ENCODE measurements around the gene SVBP. TPM values are rescaled to one million over a fixed set of nuclear protein-coding genes. Genes with fewer than 3 reads are reported as not detected.

SVBP gene
- total and polyA plus RNA-seq, 2 of the 8 experiments (the other 6 are each of a cell fraction or from before 2014, with no cell fraction given), result 29.7 to 30.2 TPM

- H3K4ac ChIP-seq (replicated peaks; ENCODE audit: insufficient read length, low read depth, low read length), result no peak overlapping the region
- H2AK5ac ChIP-seq (ENCODE audit: low read depth, low read length), result no peak overlapping the region
- no peak overlapping the region for H3K9ac ChIP-seq (replicated peaks in 1 of 4; ENCODE audit: extremely low read depth in 1 of 4, low read depth in 3 of 4, low read length in 3 of 4)
- 98% methylated on average over 3 of the region's 3 CpGs; no CpG with 5 or more reads in 1 of the 2 experiments for WGBS, 2 experiments (ENCODE audit: extremely low coverage in 1 of 2, insufficient coverage in 1 of 2, insufficient read length in 1 of 2, insufficient replicate concordance in 2 of 2, low coverage in 1 of 2, low lambda C conversion rate in 2 of 2, missing lambda C conversion rate in 1 of 2)
- H3K27ac ChIP-seq (ENCODE audit: low read depth, low read length), result no peak overlapping the region
- no peak overlapping the region for H4K91ac ChIP-seq (replicated peaks; ENCODE audit: insufficient read length, low read length)
- DNase-seq (ENCODE audit: low read depth in 1 of 2, low spot score in 2 of 2) (no peak), FAIRE-seq (no peak)
- H4K20me1 ChIP-seq (replicated peaks in 1 of 2; ENCODE audit: control insufficient read depth in 1 of 2, insufficient read depth in 2 of 2, low read length in 2 of 2), result peaks cover 0 to 4% of the 10 kb centered on the region in 2 experiments
- ChIA-PET POLR2A (ENCODE audit: partially characterized antibody) (interaction anchor here (0.6 kb wide), 1 partner anchor 18 kb away, joined by 3 read pairs; no protein-coding TSS in a partner anchor), CTCF (ENCODE audit: partially characterized antibody) (interaction anchor here (0.5 to 4.6 kb wide), 5 partner anchors 8 to 201 kb away, joined by 3 to 26 read pairs (median 3); no protein-coding TSS in a partner anchor)
- no peak for TF ChIP-seq ATF3 (IDR thresholded peaks at IDR 0.05; ENCODE audit: insufficient read depth, low read depth, low read length)
- no peak for TF ChIP-seq RXRA (IDR thresholded peaks at IDR 0.05; ENCODE audit: insufficient read depth, low read depth, low read length)
- no peak for TF ChIP-seq MAFK (IDR thresholded peaks at IDR 0.05; ENCODE audit: low read depth, low read length)
- TF ChIP-seq KDM4A (IDR thresholded peaks at IDR 0.05; ENCODE audit: low read depth, low read length, severe bottlenecking), result no peak
- TF ChIP-seq ZNF274 (IDR thresholded peaks at IDR 0.05; ENCODE audit: borderline replicate concordance, extremely low read depth, low read length), result no peak
- TF ChIP-seq JUN (IDR thresholded peaks at IDR 0.05; ENCODE audit: low read depth, low read length), result no peak
- no peak for TF ChIP-seq EZH2 (IDR thresholded peaks at IDR 0.05; ENCODE audit: low read depth, low read length, severe bottlenecking)
- no peak for TF ChIP-seq CTCF (IDR thresholded peaks at IDR 0.05; ENCODE audit: control extremely low read depth in 1 of 3, insufficient read depth in 1 of 3, low read depth in 1 of 3, low read length in 3 of 3)
- TF ChIP-seq TAF7 (optimal IDR thresholded peaks at IDR 0.05; ENCODE audit: borderline replicate concordance, low read depth, low read length), result no peak
- no peak overlapping the region for H3K18ac ChIP-seq (ENCODE audit: extremely low read depth, low read length)
- H2BK15ac ChIP-seq (ENCODE audit: low read length), result no peak overlapping the region
- peaks cover 0 to 7% (median 2%) of the 10 kb centered on the region in 4 experiments; a peak in 2 of 8 replicates for H3K36me3 ChIP-seq (ENCODE audit: control insufficient read depth in 2 of 4, insufficient read depth in 4 of 4, low read length in 3 of 4)
- no peak overlapping the region for H2AFZ ChIP-seq (ENCODE audit: low read length)
- H3K79me1 ChIP-seq (ENCODE audit: low read depth, low read length), result no peaks in the 10 kb centered on the region
- H3K56ac ChIP-seq (replicated peaks; ENCODE audit: insufficient read length, low read depth, low read length), result no peak overlapping the region
- no peak overlapping the region for H4K5ac ChIP-seq (ENCODE audit: insufficient read length, low read depth, low read length)
- H3K9me3 ChIP-seq (ENCODE audit: insufficient read depth in 2 of 2, low read depth in 1 of 2, low read length in 1 of 2), result no peaks in the 10 kb centered on the region
- H3K14ac ChIP-seq (ENCODE audit: insufficient read length), result no peak overlapping the region
- no peak overlapping the region for H3K4me3 ChIP-seq (ENCODE audit: extremely low read depth in 1 of 4, insufficient read depth in 2 of 4, low read depth in 3 of 4, low read length in 4 of 4)
- peaks cover 5% of the 10 kb centered on the region for H3K23me2 ChIP-seq (ENCODE audit: low read depth, low read length)
- H2BK120ac ChIP-seq (replicated peaks; ENCODE audit: low read depth, low read length), result no peak overlapping the region
- H4K8ac ChIP-seq (ENCODE audit: extremely low read depth, insufficient read depth, low read length), result no peak overlapping the region
- H2BK12ac ChIP-seq (ENCODE audit: low read depth, low read length), result no peak overlapping the region
- H3K27me3 ChIP-seq (replicated peaks in 1 of 4; ENCODE audit: control insufficient read depth in 3 of 4, extremely low read depth in 1 of 4, insufficient read depth in 3 of 4, low read length in 3 of 4), result no peaks in the 10 kb centered on the region
- peaks cover 0 to 6% (median 3%) of the 10 kb centered on the region in 4 experiments; a peak in 5 of 7 replicates for H3K4me1 ChIP-seq (replicated peaks in 1 of 4; ENCODE audit: control insufficient read depth in 3 of 4, insufficient read depth in 4 of 4, low read length in 3 of 4)
- H3K79me2 ChIP-seq (ENCODE audit: control insufficient read depth in 1 of 2, insufficient read depth in 2 of 2, low read length in 2 of 2), result peaks cover 4 to 22% of the 10 kb centered on the region in 2 experiments; a peak in 3 of 4 replicates
- H3K4me2 ChIP-seq (ENCODE audit: insufficient read depth in 1 of 2, low read depth in 2 of 2, low read length in 2 of 2), result no peak overlapping the region
- H2BK5ac ChIP-seq (ENCODE audit: low read depth, low read length), result no peak overlapping the region
- no peak overlapping the region for H2BK20ac ChIP-seq (ENCODE audit: low read length)
- no peak overlapping the region for H3K23ac ChIP-seq (ENCODE audit: insufficient read length)
These were observed 47.4 kb downstream of the SVBP start for GRCh38 chr1:42769811-42770210.

All from H1 (cell line).